HG02763 (cell line): ENCODE data around the gene GP5.

Experiments used
- ATAC-seq: cut with Tn5 transposase; IDR thresholded peaks from one replicate; pipeline ENCODE4 v1.9.1; 2021; ENCODE audit warnings: mild to moderate bottlenecking, moderate library complexity; ENCODE audit not compliant: unreplicated experiment

The GP5 gene

GRCh38 chr3:194352667-194353246 is 46.3 kb downstream of the GP5 start:
- no peak for ATAC-seq

- no peak for ATAC-seq
Observed at GRCh38 chr3:194351952-194352536, 47.0 kb downstream of the GP5 start.

GRCh38 chr3:194351080-194351672 is 47.9 kb downstream of the GP5 start, which contains the start of gene CPN2:
CPN2 (minus strand) TSS chr3:194351328; CDS start chr3:194342702, 8,626 bp downstream.
- no peak for ATAC-seq

- no peak for ATAC-seq
Observed at GRCh38 chr3:194350726-194351071, 48.4 kb downstream of the GP5 start.

- no peak for ATAC-seq
Observed at GRCh38 chr3:194348354-194348753, 50.7 kb downstream of the GP5 start.

GRCh38 chr3:194346621-194347020 is 52.4 kb downstream of the GP5 start:
- ATAC-seq, result no peak

GRCh38 chr3:194346035-194346434 is 53.0 kb downstream of the GP5 start:
- no peak for ATAC-seq
